ENCODE measurements around the gene SLC6A18. TPM values are rescaled to one million over a fixed set of nuclear protein-coding genes. Genes with fewer than 3 reads are reported as not detected.
A peak's percentile ranks its signal among the peaks of the same experiment; 100 is the strongest.

Gene SLC6A18
- total and polyA plus RNA-seq, 2 donors (not counting 1 experiment from before 2014, with no cell fraction given), result not detected

- Histone ChIP-seq H3K36me3 (ENCODE audit: control insufficient read depth, insufficient read depth, low read length) (no peaks in the 10 kb centered on the region), H3K9ac (ENCODE audit: insufficient read depth, low read length) (no peak overlapping the region), H3K4me3 (replicated peaks in 1 of 4; ENCODE audit: control extremely low read depth in 1 of 4, insufficient read depth in 1 of 4, low read depth in 3 of 4, low read length in 4 of 4) (no peak overlapping the region), H3K4me2 (ENCODE audit: extremely low read depth, insufficient read depth, low read length) (no peak overlapping the region), H4K20me1 (ENCODE audit: control insufficient read depth, extremely low read depth, insufficient read depth, low read length) (no peaks in the 10 kb centered on the region), H3K27me3 (ENCODE audit: control insufficient read depth, insufficient read depth, low read length) (no peaks in the 10 kb centered on the region), H2AFZ (ENCODE audit: low read length) (no peak overlapping the region), H3K9me3 (ENCODE audit: control insufficient read depth, insufficient read depth, low read depth, low read length) (no peaks in the 10 kb centered on the region), H3K79me2 (ENCODE audit: control insufficient read depth, insufficient read depth, low read length) (no peaks in the 10 kb centered on the region), H3K27ac (ENCODE audit: insufficient read depth, low read length) (no peak overlapping the region), H3K4me1 (ENCODE audit: control insufficient read depth, extremely low read depth, insufficient read depth, low read length) (no peaks in the 10 kb centered on the region)
- TF ChIP-seq EZH2 (IDR thresholded peaks at IDR 0.05; ENCODE audit: low read length, missing control alignments) (no peak), CTCF (conservative IDR thresholded peaks at IDR 0.05 in 1 of 2, IDR thresholded peaks at IDR 0.05 in 1 of 2; ENCODE audit: low read depth in 1 of 2, low read length in 2 of 2) (peak in 1 of 2 donors; percentile 39)
- peak in 1 of 2 donors; percentile 2 for DNase-seq (ENCODE audit: low read depth in 2 of 2)
Measured at GRCh38 chr5:1208743-1209488, 16.3 kb upstream of the SLC6A18 start.

- DNase-seq (ENCODE audit: low read depth in 2 of 2), result no peak
- Histone ChIP-seq H3K4me2 (ENCODE audit: extremely low read depth, insufficient read depth, low read length) (no peak overlapping the region), H3K27ac (ENCODE audit: insufficient read depth, low read length) (no peak overlapping the region), H3K27me3 (ENCODE audit: control insufficient read depth, insufficient read depth, low read length) (no peaks in the 10 kb centered on the region), H3K4me3 (replicated peaks in 1 of 4; ENCODE audit: control extremely low read depth in 1 of 4, insufficient read depth in 1 of 4, low read depth in 3 of 4, low read length in 4 of 4) (no peak overlapping the region), H3K36me3 (ENCODE audit: control insufficient read depth, insufficient read depth, low read length) (no peaks in the 10 kb centered on the region), H3K9ac (ENCODE audit: insufficient read depth, low read length) (no peak overlapping the region), H2AFZ (ENCODE audit: low read length) (no peak overlapping the region), H3K79me2 (ENCODE audit: control insufficient read depth, insufficient read depth, low read length) (no peaks in the 10 kb centered on the region), H4K20me1 (ENCODE audit: control insufficient read depth, extremely low read depth, insufficient read depth, low read length) (no peaks in the 10 kb centered on the region), H3K9me3 (ENCODE audit: control insufficient read depth, insufficient read depth, low read depth, low read length) (no peaks in the 10 kb centered on the region), H3K4me1 (ENCODE audit: control insufficient read depth, extremely low read depth, insufficient read depth, low read length) (no peaks in the 10 kb centered on the region)
- TF ChIP-seq EZH2 (IDR thresholded peaks at IDR 0.05; ENCODE audit: low read length, missing control alignments) (no peak), CTCF (conservative IDR thresholded peaks at IDR 0.05 in 1 of 2, IDR thresholded peaks at IDR 0.05 in 1 of 2; ENCODE audit: low read depth in 1 of 2, low read length in 2 of 2) (no peak)
Measured at GRCh38 chr5:1209489-1209852, 15.7 kb upstream of the SLC6A18 start.

- Histone ChIP-seq H3K27me3 (ENCODE audit: control insufficient read depth, insufficient read depth, low read length) (no peaks in the 10 kb centered on the region), H3K9ac (ENCODE audit: insufficient read depth, low read length) (no peak overlapping the region), H3K4me1 (ENCODE audit: control insufficient read depth, extremely low read depth, insufficient read depth, low read length) (no peaks in the 10 kb centered on the region), H3K4me3 (replicated peaks in 1 of 4; ENCODE audit: control extremely low read depth in 1 of 4, insufficient read depth in 1 of 4, low read depth in 3 of 4, low read length in 4 of 4) (no peak overlapping the region), H3K36me3 (ENCODE audit: control insufficient read depth, insufficient read depth, low read length) (no peaks in the 10 kb centered on the region), H3K27ac (ENCODE audit: insufficient read depth, low read length) (no peak overlapping the region), H2AFZ (ENCODE audit: low read length) (no peak overlapping the region), H3K79me2 (ENCODE audit: control insufficient read depth, insufficient read depth, low read length) (no peaks in the 10 kb centered on the region), H3K4me2 (ENCODE audit: extremely low read depth, insufficient read depth, low read length) (no peak overlapping the region), H3K9me3 (ENCODE audit: control insufficient read depth, insufficient read depth, low read depth, low read length) (no peaks in the 10 kb centered on the region), H4K20me1 (ENCODE audit: control insufficient read depth, extremely low read depth, insufficient read depth, low read length) (no peaks in the 10 kb centered on the region)
- no peak for DNase-seq (ENCODE audit: low read depth in 2 of 2)
- TF ChIP-seq CTCF (conservative IDR thresholded peaks at IDR 0.05 in 1 of 2, IDR thresholded peaks at IDR 0.05 in 1 of 2; ENCODE audit: low read depth in 1 of 2, low read length in 2 of 2) (no peak), EZH2 (IDR thresholded peaks at IDR 0.05; ENCODE audit: low read length, missing control alignments) (no peak)
Measured at GRCh38 chr5:1209896-1210776, 15.0 kb upstream of the SLC6A18 start.

All from fibroblast of lung (primary cell).